Measurements from ENCODE around the gene POLR2J3. TPM values are rescaled to one million over a fixed set of nuclear protein-coding genes. Genes with fewer than 3 reads are reported as not detected.
A peak's percentile ranks its signal among the peaks of the same experiment; 100 is the strongest.
"Not testable (repeated sequence)": the region's sequence is repeated elsewhere in the genome, so short reads cannot be mapped to it uniquely, and the experiment has no call there.

POLR2J3 gene
- total RNA-seq, 3 donors from 2014 or later, result 23.7 to 43.7 (median 27.5) TPM

GRCh38 chr7:102574607-102575006, 2.2 kb upstream of the POLR2J3 start:
- H3K9me3 ChIP-seq; DNase-seq; H3K36me3 ChIP-seq (ENCODE audit: low read depth); ATAC-seq; H3K4me3 ChIP-seq; H3K4me1 ChIP-seq (ENCODE audit: low read depth); intact Hi-C loops (cut with DNase I, micrococcal nuclease): not testable (repeated sequence)

- not testable (repeated sequence) for ATAC-seq, H3K9me3 ChIP-seq
- DNase-seq, result peak in 2 of 3 donors; percentile 6 to 11
These were observed 3.8 kb downstream of the POLR2J3 start for GRCh38 chr7:102568620-102569019.

DNA sequence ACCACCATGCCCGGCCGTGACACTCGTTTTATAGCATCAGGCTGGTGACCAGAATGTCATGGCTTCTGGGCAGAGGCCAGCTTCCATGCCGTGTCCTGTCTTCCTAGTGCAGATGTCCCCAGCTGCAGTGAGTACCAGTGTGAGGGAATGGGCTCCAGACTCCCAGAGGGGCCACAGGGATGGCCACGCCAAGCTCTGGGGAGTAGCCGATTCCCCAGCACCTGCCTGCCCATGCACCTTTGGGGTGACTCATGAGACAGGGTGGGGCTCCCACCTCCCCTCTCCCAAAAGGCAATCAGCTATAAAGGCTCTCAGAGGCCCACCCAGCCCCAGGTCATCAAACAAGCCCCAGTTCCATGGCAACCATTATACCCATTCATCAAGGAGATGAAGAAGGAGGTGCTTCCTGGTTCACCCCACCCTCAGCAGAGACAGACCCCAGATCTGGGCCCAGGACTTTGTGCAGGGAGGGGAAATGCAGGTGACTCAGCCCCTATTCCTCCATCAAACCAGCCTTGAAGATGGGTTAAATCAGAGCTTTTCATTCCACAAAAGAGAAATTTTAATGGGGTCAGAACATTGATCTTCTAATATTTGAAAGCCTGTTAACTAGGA, 21.5 kb downstream of the POLR2J3 start, which contains the start of gene SPDYE2:
Gene SPDYE2, plus strand, starts transcription at position 419 of the 615 bp plus-strand sequence. CDS start 2,030 bp downstream, outside the sequence.
- H3K4me3 ChIP-seq; intact Hi-C loops (cut with DNase I, micrococcal nuclease); H3K4me1 ChIP-seq (ENCODE audit: low read depth); DNase-seq; H3K9me3 ChIP-seq; ATAC-seq; H3K36me3 ChIP-seq (ENCODE audit: low read depth): not testable (repeated sequence)

More at GRCh38 chr7:102568620-102569019, 3.8 kb downstream of the POLR2J3 start:
- H3K36me3 ChIP-seq (ENCODE audit: low read depth); H3K4me1 ChIP-seq (ENCODE audit: low read depth); H3K4me3 ChIP-seq; intact Hi-C loops (cut with DNase I, micrococcal nuclease): not testable (repeated sequence)

DNA sequence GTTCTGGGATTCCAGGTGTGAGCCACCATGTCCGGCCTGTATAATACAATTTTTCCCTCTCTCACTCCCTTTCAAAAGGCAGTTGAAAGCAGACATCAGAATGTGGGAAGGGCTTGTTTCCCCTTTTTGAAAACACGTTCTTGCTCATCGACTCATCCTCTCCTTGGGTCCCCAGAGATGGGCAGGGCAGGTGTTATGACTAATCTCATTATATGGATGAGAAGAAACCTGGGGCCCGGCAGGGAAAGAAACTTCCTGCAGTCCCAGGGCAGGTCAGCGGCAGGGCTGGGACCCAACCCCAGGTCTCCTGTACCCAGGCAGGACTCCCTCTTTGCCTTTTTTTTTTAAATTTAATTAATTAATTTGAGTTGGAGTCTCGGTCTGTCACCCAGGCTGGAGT, 26.0 kb downstream of the POLR2J3 start:
- DNase-seq; intact Hi-C loops (cut with DNase I, micrococcal nuclease); H3K9me3 ChIP-seq; H3K4me1 ChIP-seq (ENCODE audit: low read depth); H3K4me3 ChIP-seq; H3K36me3 ChIP-seq (ENCODE audit: low read depth): not testable (repeated sequence)
- peak; percentile 15 for ATAC-seq

- not testable (repeated sequence) for ATAC-seq, DNase-seq
These were observed 27.1 kb downstream of the POLR2J3 start for GRCh38 chr7:102545288-102545687.

DNA sequence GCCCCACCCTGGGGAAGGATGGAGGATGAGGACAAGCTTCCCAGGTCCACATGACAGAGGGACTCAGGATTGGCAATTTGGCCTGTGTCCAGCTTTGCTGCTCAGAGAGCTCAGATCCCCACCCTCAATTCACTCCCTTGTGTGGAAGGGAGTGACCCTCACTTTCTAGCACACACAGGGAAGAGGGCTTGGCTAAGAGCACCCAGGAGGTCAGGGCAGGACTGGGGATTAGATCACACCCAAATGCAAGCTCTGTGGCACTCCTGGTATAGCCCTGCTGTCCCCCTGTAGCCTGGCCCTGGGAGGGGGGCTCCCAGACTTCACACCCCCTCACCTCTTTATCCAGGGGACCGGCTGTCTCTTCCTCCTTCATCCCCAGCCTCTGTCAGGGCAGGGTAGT, 28.0 kb downstream of the POLR2J3 start:
- H3K36me3 ChIP-seq (ENCODE audit: low read depth); DNase-seq; H3K9me3 ChIP-seq; H3K4me1 ChIP-seq (ENCODE audit: low read depth); intact Hi-C loops (cut with DNase I, micrococcal nuclease); H3K4me3 ChIP-seq: not testable (repeated sequence)
- ATAC-seq, result peak; percentile 17

More at GRCh38 chr7:102545288-102545687, 27.1 kb downstream of the POLR2J3 start:
- H3K4me1 ChIP-seq (ENCODE audit: low read depth); H3K9me3 ChIP-seq; H3K36me3 ChIP-seq (ENCODE audit: low read depth); H3K4me3 ChIP-seq; intact Hi-C loops (cut with DNase I, micrococcal nuclease): not testable (repeated sequence)

GRCh38 chr7:102543596-102543995, 28.8 kb downstream of the POLR2J3 start, which contains the start of gene UPK3BL2:
UPK3BL2 (minus strand) TSS chr7:102543696; CDS start chr7:102543636, 60 bp downstream.
- intact Hi-C loops (cut with DNase I, micrococcal nuclease); H3K4me1 ChIP-seq (ENCODE audit: low read depth); ATAC-seq; DNase-seq; H3K4me3 ChIP-seq; H3K9me3 ChIP-seq; H3K36me3 ChIP-seq (ENCODE audit: low read depth): not testable (repeated sequence)

DNA sequence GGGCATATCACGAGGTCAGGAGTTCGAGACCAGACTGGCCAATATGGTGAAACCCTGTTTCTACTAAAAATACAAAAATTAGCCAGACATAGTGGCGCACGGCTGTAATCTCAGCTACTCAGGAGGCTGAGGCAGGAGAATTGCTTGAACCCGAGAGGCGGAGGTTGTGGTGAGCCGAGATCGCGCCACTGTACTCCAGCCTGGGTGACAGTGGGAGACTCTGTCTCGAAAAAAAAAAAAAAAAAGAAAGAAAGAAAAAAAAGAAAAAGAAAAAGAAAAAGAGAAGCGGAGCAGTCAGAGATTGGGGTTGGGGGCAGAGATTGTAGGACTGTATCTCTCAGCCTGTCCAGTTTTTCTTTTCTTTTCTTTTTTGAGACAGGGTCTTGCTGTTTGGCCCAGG, 29.6 kb downstream of the POLR2J3 start:
- ATAC-seq; H3K9me3 ChIP-seq; H3K4me1 ChIP-seq (ENCODE audit: low read depth); H3K4me3 ChIP-seq; H3K36me3 ChIP-seq (ENCODE audit: low read depth); intact Hi-C loops (cut with DNase I, micrococcal nuclease): not testable (repeated sequence)
- DNase-seq, result peak in 1 of 3 donors; percentile 10

- H3K9me3 ChIP-seq; ATAC-seq; H3K36me3 ChIP-seq (ENCODE audit: low read depth); intact Hi-C loops (cut with DNase I, micrococcal nuclease); H3K4me1 ChIP-seq (ENCODE audit: low read depth); H3K4me3 ChIP-seq: not testable (repeated sequence)
- peak in 1 of 3 donors; percentile 10 for DNase-seq
These were observed 30.3 kb downstream of the POLR2J3 start for GRCh38 chr7:102542083-102542482.

- H3K4me3 ChIP-seq; DNase-seq; intact Hi-C loops (cut with DNase I, micrococcal nuclease); H3K4me1 ChIP-seq (ENCODE audit: low read depth); H3K9me3 ChIP-seq; H3K36me3 ChIP-seq (ENCODE audit: low read depth); ATAC-seq: not testable (repeated sequence)
These were observed 31.8 kb downstream of the POLR2J3 start for GRCh38 chr7:102540604-102541003.

DNA sequence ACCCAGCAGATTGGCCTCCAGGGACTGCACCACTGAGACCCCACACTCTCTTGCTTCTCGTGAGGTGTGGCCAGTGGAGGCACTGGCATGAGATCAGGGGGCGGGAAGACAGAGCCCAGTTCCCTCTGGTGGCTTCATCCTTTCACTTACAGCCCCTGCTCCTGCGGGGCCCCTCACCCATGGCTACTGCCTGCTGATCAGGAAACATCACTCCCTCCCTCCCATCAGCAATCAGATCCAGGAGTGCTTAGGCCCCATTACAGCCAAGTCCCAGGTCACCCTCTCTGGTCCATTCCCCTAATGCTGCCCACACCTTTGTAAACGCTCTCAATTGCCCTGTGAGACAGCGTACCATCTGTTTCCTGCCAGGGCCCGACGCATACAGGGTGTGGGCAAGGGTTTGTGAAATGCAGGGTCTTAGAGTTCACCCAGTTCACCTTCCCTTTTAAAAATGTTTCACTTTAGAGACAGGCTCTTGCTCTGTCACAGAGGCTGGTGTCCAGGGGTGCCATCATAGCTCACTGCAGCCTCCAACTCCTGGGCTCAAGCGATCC, 37.2 kb downstream of the POLR2J3 start:
- intact Hi-C loops (cut with DNase I, micrococcal nuclease); H3K4me1 ChIP-seq (ENCODE audit: low read depth); H3K9me3 ChIP-seq; H3K36me3 ChIP-seq (ENCODE audit: low read depth); H3K4me3 ChIP-seq; DNase-seq: not testable (repeated sequence)
- peak; percentile 51 for ATAC-seq

GRCh38 chr7:102532127-102532526, 40.3 kb downstream of the POLR2J3 start:
- H3K36me3 ChIP-seq (ENCODE audit: low read depth); intact Hi-C loops (cut with DNase I, micrococcal nuclease); H3K4me3 ChIP-seq; ATAC-seq; H3K9me3 ChIP-seq; H3K4me1 ChIP-seq (ENCODE audit: low read depth); DNase-seq: not testable (repeated sequence)

DNA sequence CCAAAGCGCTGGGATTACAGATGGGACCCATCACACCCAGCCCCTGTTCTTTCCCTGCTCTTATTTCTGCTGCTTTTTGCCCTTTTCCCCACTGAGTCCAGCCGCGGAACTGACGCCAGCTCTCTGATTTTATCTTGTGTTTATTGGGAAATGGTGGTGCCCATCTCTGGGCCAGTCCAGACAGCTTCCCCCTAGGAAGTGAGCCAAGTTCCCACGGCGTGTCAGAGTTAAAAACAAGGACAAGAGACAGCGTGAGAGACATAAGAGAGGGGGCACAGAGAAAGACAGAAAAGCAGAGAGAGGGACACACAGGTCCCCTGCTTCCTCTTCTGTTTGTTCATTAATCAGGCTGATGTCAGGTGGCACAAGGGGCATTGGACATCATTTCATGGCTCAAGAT, 40.8 kb downstream of the POLR2J3 start:
- H3K9me3 ChIP-seq; H3K4me1 ChIP-seq (ENCODE audit: low read depth); H3K4me3 ChIP-seq; intact Hi-C loops (cut with DNase I, micrococcal nuclease); ATAC-seq; DNase-seq; H3K36me3 ChIP-seq (ENCODE audit: low read depth): not testable (repeated sequence)

GRCh38 chr7:102527822-102528793, 44.3 kb downstream of the POLR2J3 start:
- H3K4me3 ChIP-seq; intact Hi-C loops (cut with DNase I, micrococcal nuclease); H3K9me3 ChIP-seq; ATAC-seq; DNase-seq; H3K4me1 ChIP-seq (ENCODE audit: low read depth); H3K36me3 ChIP-seq (ENCODE audit: low read depth): not testable (repeated sequence)

Measured in mucosa of descending colon (tissue), 3 donors.